Muscle of arm (tissue), 12 donors: Measurements from ENCODE around the gene B4GALT6. TPM values are rescaled to one million over a fixed set of nuclear protein-coding genes. Genes with fewer than 3 reads are reported as not detected.

ENCODE experiments used
- DNase-seq: peaks from one replicate; pipeline ENCODE4 v3.0.0-alpha.2; 2013
- polyA plus RNA-seq, 12 donors: library from polyadenylated mRNA; unstranded; fragments of 120-200 nt; gene quantifications; one replicate each; pipeline ENCODE4 v1.2.1, GENCODE V29; 2013; ENCODE audit not compliant: insufficient read length in 12 of 12

B4GALT6 gene
- polyA plus RNA-seq, 12 donors, result 9.6 to 16.1 (median 12.8) TPM; not detected in 1

DNA sequence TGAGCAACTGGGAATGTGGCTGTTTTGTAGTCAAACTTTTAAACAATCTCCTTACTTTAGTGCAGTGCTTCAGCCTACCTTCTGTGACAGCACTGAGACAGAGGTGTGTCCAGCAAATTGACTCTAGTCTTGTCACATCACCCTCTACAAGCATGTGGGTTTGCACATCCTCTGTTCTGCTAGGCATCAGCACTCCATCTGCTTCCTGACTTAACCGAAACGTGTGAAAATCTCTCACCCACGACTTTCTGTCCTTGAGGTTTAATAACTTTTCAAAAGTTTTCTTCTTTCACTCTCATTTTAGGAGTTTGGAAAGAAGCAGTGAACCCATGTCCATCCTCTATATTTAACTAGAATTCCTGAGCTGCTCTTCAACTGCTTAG lies 50.1 kb downstream of the B4GALT6 start:
- no peak for DNase-seq

DNA sequence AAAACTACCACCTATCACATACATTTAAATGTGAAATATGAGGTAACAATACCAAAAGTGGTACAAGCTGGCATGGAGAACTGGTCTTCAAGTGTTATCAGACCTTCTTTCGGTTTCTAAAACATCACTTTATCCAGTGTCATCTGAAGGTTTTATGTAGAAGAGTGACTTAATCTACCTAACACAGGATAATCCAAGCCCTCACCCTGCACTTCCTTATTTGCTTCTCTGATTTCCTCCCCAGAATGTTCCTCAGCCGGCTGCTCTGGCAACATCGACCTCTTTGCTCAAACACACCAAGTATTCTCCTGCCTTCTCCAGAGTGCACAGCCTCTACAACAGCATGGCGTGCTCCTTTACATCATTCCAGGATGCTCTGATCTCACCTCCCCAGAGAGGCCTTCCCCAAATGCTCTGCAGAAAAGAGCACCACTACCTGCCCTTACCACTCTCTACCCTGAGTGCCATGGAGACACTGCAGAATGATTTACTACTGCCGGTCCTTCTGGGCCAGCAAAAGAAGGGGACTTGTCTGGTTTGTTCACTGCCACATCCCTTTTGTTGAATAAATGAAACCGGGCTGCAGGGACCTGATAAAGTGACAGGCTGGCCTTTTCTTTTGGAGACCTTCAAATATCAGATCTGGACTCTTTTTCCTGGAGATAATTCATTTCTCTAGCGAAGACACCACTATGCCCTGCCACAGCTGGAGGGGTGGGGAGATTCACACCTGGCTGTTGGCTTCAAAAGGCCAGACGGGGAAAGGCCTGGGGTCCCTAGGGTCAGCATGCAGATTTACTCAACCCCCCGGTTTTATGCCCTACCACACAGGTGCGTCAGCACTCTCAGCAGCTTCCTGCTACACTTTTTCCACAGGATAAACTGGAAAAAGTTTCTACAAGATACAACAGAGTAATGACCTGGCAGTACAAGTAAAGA lies 50.7 kb downstream of the B4GALT6 start:
- no peak for DNase-seq

GRCh38 chr18:31632356-31632755 lies 52.0 kb downstream of the B4GALT6 start:
- DNase-seq, result no peak

DNA sequence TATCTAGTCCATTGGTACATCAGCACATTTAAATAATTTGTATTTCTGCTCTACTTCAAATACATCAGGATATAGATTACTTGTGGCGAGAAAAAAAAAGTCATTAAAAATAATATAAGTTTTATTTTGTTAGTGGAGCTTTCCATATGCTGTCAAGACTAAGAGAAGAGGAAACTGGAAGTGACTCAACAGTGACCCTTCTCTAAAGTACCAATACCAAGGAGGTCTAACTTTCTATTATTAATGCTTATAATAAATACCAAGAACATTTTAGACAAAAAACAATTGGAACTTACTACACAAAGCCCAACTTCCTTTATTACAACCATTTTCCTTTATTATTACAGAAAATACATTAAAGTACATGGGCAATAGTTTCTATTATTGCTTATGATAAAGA lies 52.9 kb downstream of the B4GALT6 start:
- DNase-seq, result no peak

- no peak for DNase-seq
Measured at GRCh38 chr18:31630549-31630948, 53.8 kb downstream of the B4GALT6 start.

- no peak for DNase-seq
Measured at GRCh38 chr18:31626409-31626808, 58.0 kb downstream of the B4GALT6 start.

GRCh38 chr18:31624892-31625640 lies 59.3 kb downstream of the B4GALT6 start:
- no peak for DNase-seq

- no peak for DNase-seq
Measured at GRCh38 chr18:31619291-31619690, 65.1 kb downstream of the B4GALT6 start.

GRCh38 chr18:31618801-31619200 lies 65.6 kb downstream of the B4GALT6 start:
- no peak for DNase-seq

GRCh38 chr18:31617031-31617717 lies 67.2 kb downstream of the B4GALT6 start:
- DNase-seq, result no peak

GRCh38 chr18:31616586-31616985 lies 67.8 kb downstream of the B4GALT6 start:
- no peak for DNase-seq

DNA sequence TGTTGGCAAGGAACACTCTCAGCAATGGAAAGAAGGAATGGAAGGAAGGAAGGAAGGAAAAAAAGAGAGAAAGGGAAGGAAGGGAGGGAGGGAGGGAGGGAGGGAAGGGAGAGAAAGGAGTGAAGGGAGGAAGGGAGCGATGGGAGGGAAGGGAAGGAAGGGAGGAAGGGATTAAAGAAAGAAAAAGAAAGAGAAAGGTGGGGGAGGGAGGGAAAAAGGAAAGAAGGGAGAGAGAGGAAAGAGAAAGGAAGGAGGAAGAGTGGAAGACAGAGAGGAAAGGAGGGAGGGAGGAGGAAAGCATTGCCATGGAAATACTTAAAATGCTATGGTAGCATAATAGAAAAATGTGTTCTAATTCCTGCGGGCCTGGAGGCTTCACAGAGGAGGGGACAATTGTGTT lies 70.3 kb downstream of the B4GALT6 start:
- no peak for DNase-seq

GRCh38 chr18:31612124-31612523 lies 72.3 kb downstream of the B4GALT6 start:
- DNase-seq, result no peak

- DNase-seq, result no peak
Measured at GRCh38 chr18:31611511-31611910, 72.9 kb downstream of the B4GALT6 start.

DNA sequence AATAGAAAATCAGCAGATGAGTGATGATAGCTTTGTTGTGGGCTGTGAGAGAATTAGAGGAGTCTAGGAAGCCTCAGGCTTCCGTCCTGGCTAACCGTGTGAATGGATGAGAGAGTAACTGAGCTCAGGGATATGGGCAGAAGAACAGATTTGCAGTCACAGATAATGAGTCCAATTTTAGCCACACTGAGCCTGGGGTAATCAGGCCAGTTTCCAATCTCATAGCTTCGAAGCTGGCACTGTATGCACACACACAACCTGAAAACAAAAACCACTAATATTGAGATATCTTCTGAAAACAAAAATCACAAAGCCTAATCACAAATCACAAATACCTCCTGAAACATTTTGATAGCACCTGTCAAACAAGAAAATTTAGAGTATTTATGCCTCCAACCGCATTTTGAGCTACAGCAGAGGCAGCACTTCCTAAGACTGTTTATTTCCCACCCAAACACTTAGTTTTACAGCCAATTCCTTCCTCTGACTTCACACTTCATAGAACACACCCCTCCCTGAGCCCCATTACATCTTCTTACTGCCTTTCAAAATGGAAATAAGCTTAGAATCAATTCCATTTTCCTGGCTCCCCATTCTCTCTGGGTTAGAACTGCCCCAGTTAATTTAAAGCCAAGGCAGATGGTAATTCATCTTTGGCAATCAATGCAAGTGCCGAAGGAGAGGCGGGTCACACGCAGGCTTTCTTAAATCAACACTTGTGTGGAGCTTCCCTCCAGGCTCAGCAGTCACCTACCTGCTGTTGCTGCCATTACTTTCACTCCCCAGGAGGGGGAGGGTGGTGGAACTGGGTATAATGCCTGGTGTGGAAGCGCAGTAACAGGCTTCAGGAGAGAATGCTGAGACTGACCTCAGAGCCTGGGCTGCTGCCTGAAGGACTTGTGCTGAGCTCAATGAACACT lies 73.8 kb downstream of the B4GALT6 start:
- no peak for DNase-seq

- no peak for DNase-seq
Measured at GRCh38 chr18:31609886-31610285, 74.5 kb downstream of the B4GALT6 start.

- no peak for DNase-seq
Measured at GRCh38 chr18:31607384-31607783, 77.0 kb downstream of the B4GALT6 start.

DNA sequence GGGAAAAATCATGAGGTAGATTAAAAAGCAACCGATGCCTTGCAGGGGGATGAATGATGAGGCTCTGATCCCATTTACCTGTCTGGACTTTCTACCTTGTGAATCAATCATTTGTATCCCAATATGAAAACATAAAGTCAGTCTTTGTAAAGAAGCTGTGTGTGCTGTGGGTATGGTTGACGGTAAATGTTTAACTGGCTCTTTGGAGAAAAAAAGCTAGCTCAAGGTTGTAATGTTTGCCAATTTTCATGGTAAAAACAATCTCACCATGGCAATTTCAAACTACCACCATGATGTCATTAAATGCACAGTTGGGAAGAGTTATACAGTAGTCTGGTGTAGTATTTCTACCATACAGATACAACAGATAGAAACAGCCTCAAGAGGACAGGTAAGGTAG lies 78.1 kb downstream of the B4GALT6 start:
- DNase-seq, result no peak

DNA sequence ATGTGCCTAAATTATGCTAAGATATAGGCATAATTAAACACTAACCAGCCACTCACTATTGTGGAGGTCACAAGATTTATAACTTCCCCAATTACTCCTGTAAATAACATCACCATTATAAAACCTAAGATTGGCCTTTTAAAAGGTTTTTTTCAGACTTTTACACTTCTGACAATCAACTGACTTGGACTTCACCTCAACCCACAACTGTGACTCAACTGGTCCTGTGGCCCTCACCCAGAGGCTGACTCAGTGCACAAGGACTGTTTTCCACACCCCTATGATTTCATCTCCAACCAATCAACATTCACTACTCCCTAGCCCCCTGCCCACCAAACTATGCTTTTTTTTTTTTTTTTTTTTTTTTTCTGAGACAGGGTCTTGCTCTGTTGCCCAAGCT lies 81.1 kb downstream of the B4GALT6 start:
- no peak for DNase-seq

DNA sequence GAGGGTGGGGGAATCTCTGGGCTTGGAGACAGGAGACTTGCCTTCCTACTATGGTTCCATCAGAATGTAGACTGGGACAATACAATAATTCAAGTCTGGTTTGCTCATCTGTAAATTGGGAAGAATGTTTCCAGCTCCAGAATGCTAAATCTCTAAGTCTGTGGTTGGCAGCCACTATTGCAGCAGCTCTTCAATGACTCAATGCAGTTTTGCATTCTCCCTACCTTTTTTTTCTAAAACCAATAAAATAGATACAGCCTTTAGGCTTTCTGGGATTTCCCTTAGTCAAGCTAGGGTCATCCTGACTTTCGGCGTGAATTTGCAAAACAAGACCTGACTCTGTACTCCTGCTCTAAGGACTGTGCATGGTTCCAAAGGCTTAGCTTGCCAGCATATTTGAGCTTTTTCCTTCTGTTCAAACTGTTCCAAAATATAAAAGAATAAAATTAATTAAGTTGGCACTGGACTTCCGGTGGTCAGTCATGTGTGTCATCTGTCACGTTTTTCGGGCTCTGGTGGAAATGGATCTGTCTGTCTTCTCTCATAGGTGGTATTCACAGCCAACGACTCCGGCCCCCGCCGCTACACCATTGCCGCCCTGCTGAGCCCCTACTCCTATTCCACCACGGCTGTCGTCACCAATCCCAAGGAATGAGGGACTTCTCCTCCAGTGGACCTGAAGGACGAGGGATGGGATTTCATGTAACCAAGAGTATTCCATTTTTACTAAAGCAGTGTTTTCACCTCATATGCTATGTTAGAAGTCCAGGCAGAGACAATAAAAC lies 86.2 kb downstream of the B4GALT6 start:
- no peak for DNase-seq
